Fibroblast of skin of back (primary cell): Measurements from ENCODE around the gene ST7L.
"Not testable (repeated sequence)": the region's sequence is repeated elsewhere in the genome, so short reads cannot be mapped to it uniquely, and the experiment has no call there.

Experiments used
- DNase-seq: peaks from one replicate; pipeline ENCODE4 v3.0.0-alpha.2; 2013

The ST7L gene

DNA sequence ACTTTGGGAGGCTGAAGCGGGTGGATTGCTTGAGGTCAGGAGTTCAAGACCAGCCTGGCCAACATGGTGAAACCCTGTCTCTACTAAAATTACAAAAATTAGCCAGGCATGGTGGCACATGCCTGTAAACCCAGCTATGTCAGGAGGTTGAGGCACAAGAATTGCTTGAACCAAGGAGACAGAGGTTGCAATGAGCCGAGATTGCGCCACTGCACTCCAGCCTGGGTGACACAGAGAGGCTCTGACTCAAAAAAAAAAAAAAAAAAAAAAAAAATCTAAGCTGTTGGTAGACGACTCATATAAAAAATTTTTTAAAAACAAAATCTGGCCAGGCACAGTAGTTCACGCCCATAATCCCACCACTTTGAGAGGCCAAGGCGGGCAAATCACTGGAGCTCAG is 131.3 kb downstream of the ST7L start:
- not testable (repeated sequence) for DNase-seq

DNA sequence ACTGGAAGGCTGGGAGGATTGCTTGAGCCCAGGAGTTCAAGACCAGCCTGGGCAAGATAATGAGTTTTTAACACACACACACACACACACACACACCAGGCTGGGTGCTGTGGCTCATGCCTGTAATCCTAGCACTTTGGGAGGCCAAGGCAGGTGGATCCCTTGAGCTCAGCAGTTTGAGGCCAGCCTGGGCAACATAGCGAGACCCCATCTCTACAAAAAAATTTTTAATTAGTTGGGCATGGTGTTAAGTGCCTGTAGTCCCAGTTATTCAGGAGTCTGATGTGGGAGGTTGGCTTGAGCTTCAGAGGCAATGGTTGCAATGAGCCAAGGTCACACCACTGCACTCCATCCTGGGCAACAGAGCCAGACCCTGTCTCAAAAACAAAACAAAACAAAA is 132.9 kb downstream of the ST7L start:
- DNase-seq, result not testable (repeated sequence)

DNA sequence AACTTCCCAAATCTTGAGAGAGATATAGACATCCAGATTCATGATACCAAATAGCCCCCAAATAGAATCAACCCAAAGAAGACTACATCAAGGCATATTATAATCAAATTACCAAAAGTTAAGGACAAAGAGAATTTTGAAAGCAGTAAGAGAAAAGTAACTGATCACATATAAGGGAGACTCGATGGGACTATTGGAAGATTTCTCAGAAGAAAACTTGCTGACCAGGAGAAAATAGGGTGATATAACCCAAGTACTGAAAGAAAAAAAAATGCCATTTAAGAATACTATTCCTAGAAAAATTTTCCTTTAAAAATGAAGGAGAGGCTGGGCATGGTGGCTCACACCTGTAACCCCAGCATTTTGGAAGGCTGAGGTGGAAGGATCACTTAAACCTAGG is 140.6 kb downstream of the ST7L start:
- DNase-seq, result no peak

DNA sequence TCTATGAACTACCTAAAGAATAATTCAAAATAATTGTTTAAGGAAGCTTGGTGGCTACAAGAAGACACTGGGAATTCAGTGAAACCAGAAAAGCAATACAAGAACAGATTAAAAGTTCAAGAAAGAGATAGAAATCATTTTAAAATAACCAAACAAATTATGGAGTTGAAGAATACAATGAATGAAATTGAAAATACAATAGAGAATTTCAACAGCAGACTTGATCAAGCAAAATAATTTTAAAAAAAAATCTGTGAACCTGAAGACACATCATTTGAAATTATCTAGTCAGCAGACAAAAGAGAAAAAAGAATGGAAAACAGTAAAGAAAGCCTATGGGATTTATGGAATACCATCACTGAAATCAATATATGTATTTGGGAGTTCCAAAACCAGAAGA is 141.4 kb downstream of the ST7L start:
- no peak for DNase-seq
